Measurements from ENCODE around the gene SLC29A1.
A peak's percentile ranks its signal among the peaks of the same experiment; 100 is the strongest.
"Not testable (repeated sequence)": the region's sequence is repeated elsewhere in the genome, so short reads cannot be mapped to it uniquely, and the experiment has no call there.

The SLC29A1 gene

DNA sequence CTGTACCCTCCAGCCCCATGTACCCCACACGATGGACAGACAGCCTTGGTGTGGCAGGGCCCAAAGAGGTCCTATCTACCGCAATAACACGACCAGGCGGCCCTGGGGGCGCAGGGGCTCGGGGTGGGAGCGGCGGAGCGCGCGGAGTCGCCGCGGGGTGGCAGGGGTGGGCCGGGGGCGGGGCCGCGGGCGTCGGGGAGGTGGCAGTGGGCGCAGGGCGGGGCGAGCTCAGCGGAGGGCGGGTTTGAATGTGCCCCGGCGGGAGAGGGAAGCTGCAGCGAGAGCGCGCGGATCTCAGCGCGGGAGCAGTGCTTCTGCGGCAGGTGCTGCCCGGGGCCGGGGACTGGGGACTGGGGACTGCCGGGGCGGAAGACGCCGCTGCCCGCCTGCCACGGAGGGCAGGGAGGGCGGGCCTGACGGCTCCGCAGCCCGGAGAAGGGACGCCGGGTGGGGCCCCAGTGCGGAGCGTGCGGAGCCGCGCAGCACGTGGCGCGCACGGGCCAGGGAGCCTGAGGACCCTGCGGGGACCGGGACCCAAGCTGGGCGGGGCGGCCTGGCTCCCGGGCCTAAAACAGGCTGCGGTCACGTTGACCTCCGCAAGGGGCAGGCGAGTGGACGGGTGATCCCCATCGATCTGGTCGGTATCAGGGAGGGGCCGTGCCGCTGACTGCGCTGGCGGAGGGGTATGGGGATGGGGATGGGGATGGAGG is at the start of gene SLC29A1:
SLC29A1 (plus strand) TSS at position 277 of the 710 bp plus-strand sequence. CDS start 3,719 bp downstream, outside the sequence.
- peak; percentile 87 for DNase-seq

- DNase-seq, result no peak
Measured at GRCh38 chr6:44176130-44176761, 47.1 kb upstream of the SLC29A1 start.

DNA sequence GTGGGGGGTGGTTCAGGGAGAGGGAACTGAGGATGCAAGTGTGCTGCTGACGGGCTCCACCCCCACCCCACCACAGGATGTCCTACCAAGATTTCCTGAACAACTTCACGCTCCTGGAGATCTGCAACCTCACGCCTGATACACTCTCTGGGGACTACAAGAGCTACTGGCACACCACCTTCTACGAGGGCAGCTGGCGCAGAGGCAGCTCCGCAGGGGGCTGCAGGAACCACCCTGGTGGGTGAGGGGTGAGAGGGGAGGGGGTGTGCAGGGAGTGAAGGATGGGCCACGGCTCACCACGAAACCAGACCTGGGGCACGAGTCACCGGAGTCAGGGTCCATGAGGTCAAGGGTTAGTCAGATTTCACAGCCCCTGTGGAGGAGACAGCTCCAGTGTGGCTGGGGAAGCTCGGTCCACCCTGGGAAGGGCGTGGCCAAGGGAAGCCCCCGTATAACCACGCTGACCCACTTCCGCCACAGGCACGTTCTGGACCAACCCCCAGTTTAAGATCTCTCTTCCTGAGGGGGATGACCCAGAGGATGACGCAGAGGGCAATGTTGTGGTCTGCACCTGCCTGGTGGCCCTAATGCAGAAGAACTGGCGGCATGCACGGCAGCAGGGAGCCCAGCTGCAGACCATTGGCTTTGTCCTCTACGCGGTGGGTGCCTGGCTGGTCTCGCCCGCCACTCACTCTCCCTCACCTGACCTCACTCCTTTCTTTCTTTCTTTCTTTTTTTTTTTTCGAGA is 46.5 kb upstream of the SLC29A1 start:
- no peak for DNase-seq

DNA sequence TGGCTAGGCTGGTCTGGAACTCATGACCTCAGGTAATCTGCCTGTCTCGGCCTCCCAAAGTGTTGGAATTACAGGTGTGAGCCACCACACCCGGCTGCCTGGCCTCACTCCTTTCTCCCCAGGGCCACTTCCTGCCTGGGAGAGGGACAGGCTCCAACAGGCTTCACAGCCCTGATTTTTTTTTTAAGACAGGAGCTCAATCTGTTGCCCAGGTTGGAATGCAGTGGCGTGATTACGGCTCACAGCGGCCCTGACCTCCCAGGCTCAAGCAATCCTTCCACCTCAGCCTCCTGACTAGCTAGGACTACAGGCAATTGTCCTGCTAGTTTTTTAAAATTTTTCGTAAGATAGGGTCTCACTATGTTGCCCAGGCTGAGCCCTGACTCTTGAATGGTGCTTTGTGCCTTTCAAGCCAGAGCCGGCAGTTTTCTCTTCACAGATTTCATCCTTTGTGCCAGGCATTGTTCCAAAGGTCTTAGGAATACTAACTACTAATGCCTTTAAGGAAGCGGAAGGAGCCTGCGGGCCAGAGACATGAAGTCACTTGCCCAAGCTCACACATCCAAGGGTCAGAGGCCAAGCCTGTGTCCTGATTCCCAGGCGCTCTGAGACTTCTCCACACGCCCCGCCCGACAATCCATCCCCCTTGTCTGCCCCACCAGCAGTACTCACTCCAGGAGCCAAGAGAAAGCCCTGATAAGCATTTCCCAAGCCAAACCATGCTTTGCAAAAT is 45.5 kb upstream of the SLC29A1 start:
- no peak for DNase-seq

DNA sequence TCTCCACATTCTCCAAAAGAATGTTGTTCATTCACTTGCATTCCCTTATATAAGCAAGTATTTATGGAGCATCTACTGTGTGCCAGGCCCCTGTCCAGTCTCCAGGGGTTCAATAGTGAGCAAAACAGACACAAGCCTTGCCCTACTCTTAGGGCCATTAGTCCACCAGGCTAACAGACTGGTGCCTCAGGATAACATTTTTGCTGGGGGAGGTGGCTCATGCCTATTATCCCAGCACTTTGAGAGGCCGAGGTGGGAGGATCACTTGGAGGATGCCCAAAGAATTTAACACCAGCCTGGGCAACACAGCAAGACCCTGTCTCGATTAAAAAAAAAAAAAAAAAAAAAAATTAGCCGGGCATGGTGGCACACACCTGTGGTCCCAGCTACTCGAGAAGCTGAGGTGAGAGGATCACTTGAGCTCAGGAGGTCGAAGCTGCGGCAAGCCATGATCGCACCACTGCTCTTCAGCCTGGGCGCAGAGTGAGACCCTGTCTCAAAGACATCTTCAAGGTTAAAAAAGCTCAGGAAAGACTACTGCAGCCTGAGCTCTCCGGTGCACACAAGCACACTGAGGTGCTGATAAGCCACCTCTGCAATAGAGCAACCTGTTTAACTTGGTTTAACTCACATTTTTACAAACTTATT is 44.8 kb upstream of the SLC29A1 start:
- DNase-seq, result no peak

- no peak for DNase-seq
Measured at GRCh38 chr6:44179072-44179536, 44.3 kb upstream of the SLC29A1 start.

GRCh38 chr6:44179648-44180047 is 43.7 kb upstream of the SLC29A1 start:
- DNase-seq, result no peak

DNA sequence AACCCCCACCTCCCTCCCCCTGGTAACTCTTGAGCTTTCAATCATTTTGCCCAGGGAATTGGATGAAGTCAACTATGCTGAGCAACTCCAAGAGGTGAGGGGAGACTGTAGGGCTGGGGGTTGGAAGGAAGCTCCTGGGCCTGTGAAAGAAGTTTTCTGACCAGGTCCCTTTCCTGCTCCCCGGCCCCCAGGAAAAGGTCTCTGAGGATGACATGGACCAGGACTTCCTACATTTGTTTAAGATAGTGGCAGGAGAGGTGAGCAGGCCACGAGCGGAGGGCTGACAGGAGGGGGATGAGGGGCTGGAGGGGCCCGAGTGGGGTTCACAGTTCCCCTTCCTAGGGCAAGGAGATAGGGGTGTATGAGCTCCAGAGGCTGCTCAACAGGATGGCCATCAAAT is 43.0 kb upstream of the SLC29A1 start:
- DNase-seq, result no peak

DNA sequence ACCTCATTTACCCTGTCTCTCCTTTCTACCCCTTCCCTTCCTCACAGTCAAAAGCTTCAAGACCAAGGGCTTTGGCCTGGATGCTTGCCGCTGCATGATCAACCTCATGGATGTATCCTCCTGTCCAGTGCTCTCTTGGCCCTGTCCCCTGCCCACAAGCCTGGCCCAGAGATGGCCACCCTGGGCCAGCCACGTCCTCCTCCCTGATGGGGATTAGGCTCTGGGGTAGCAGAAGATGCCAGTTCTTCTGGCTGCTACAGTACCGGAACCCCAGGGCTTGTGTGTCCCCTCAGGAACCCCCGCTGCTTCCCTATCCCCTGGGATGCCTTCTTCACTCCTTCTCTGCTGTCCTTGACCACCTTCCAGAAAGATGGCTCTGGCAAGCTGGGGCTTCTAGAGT is 42.5 kb upstream of the SLC29A1 start:
- DNase-seq, result no peak

GRCh38 chr6:44181784-44182183 is 41.6 kb upstream of the SLC29A1 start:
- not testable (repeated sequence) for DNase-seq

GRCh38 chr6:44182911-44183390 is 40.4 kb upstream of the SLC29A1 start:
- no peak for DNase-seq

GRCh38 chr6:44183783-44184182 is 39.6 kb upstream of the SLC29A1 start:
- no peak for DNase-seq

DNA sequence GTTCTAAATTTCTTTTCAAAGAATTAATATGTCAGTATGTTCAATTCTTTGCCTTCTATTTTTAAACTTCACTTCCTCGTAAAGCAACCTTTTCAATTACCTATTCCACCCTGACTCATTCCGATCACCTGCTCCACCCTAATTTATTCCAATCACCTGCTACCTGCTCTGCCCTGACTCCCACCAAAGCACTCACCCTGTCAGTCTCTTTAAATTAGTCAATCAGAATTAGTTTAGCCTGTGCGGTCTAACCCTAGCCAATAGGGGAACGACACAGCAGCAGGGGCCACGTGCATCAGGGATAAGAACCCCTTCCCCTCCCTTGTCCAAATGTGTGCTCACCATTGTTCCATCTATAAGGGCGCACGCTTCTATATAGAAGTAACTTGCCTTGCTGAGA is 38.0 kb upstream of the SLC29A1 start:
- not testable (repeated sequence) for DNase-seq

GRCh38 chr6:44185953-44186634 is 37.3 kb upstream of the SLC29A1 start:
- DNase-seq, result no peak

DNA sequence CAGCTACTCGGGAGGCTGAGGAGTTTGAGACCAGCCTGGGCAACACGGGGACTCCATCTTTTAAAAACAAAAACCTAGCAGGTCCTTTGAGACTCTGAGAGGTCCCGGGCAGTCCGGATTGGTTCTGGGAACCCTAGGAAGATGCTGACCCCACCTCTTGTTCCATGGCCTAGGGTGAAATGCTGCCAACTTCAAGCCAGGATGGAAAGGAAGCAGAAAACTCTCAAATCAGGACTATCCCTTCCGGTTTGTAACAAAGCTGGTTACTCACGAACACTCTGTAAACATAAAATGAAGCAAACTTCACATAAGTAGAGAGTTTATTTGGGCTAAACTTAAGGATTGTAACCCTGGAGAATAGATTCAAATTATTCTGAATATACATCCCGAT is 36.8 kb upstream of the SLC29A1 start:
- DNase-seq, result no peak

- no peak for DNase-seq
Measured at GRCh38 chr6:44188819-44189218, 34.6 kb upstream of the SLC29A1 start.

GRCh38 chr6:44189257-44189656 is 34.1 kb upstream of the SLC29A1 start:
- DNase-seq, result no peak

GRCh38 chr6:44190715-44191114 is 32.7 kb upstream of the SLC29A1 start:
- DNase-seq, result no peak

DNA sequence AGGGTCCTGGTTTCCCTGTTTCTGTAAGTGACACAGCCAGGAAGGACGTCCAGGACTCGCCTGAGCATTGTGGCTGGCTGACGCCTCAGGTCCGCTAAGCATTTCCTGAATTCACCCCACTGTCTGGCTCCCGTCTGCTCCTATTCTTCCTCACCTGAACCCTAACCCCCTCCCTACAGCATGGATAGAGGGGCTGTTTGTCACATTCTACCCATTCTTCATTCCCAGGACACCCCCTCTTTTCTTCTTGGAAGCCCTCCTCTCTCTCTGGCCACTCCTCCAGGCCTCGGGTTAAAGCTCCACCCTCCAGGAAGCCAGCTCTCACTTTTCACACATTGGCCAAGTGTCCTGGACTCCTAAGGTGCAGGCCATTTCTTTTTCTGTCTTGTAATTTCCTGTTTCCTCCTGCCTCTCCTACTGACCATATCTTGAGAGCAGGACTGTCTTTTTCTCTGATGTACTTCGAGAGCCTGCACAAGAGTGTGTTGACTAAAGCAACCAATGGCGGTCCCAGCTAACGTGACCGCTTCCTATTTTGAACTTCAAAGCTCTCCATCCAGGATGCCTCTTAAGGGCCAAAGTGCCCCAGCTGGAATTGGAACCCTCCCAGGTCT is 30.9 kb upstream of the SLC29A1 start:
- DNase-seq, result no peak

- no peak for DNase-seq
Measured at GRCh38 chr6:44193307-44193910, 30.0 kb upstream of the SLC29A1 start.

DNA sequence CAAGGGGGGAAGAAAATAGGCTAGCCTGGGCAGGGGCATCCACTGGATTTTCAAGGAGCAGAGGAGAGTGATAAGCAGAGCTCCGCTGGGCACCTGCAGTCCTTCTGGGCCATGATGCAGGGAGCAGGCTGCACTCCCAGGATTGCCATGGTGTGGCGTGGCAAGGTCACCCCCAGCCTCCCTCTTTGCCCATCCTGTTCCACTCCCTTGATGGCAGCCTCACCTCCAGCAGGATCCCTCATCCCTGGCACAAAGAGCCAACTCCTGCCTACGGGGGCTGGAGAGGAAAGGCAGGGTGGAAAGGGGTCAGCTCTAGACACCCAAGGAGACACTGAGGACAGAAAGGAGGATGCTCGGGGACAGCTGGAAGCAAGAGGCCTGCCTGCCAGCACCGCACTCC is 29.1 kb upstream of the SLC29A1 start:
- DNase-seq, result no peak
